HT1080 (cell line): ENCODE measurements around the gene PCNX2. TPM values are rescaled to one million over a fixed set of nuclear protein-coding genes. Genes with fewer than 3 reads are reported as not detected.
"Not testable (repeated sequence)": the region's sequence is repeated elsewhere in the genome, so short reads cannot be mapped to it uniquely, and the experiment has no call there.

Experiments used
- DNase-seq: peaks from one replicate; pipeline ENCODE4 v3.0.0-alpha.2; 2015; ENCODE audit warnings: low read depth
- total RNA-seq: library from RNA; depleted of rRNA; stranded (reverse); fragments of >200 nt; shearing (Covaris generic); gene quantifications from 2 replicates; pipeline ENCODE4 v1.2.3, GENCODE V29; 2014

PCNX2 gene
- total RNA-seq, 1 experiment from 2014 or later, result 10.5 TPM

GRCh38 chr1:233022246-233022645 lies 273.3 kb downstream of the PCNX2 start:
- DNase-seq, result no peak

DNA sequence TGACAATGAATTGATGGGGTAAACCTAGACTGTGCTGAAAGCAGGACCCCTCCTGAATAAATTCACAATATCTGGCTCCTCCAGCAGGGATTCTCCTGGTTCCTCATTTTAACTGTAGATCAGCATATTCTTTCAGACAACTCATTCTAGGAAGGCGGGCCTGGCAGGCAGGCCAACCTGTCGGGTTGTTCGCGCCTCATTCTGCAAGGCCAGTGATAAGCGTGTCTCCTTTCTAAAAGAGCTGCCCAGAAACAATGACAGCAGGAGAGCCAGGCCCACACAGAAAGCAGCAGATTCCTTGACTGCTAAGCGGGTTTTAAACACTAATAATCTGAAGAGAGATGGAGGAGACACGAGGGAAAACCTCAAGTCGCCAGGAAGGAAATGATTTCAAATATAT lies 275.1 kb downstream of the PCNX2 start:
- DNase-seq, result no peak

GRCh38 chr1:233019778-233020325 lies 275.7 kb downstream of the PCNX2 start:
- DNase-seq, result no peak

DNA sequence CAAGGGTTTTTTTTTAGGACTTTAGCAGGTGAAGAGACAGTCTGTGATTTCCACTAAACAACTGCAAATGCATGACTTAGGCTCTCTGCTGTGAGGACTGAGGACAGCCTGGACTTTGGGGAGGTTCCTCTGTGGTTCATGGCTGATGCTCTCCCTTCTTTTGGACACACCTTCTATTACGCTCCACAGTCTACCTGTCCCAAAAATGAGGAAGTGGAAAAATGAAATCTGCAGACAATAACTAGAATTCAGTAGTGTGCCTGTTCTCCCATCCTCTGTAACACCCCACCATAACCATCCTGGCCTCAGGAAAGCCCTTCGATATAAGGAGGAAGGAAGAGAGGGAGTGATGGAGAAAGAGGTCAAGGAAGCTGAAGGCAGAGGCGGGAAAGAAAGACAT lies 276.4 kb downstream of the PCNX2 start:
- DNase-seq, result no peak

GRCh38 chr1:233016798-233017197 lies 278.7 kb downstream of the PCNX2 start:
- no peak for DNase-seq

GRCh38 chr1:233015965-233016364 lies 279.6 kb downstream of the PCNX2 start:
- no peak for DNase-seq

- no peak for DNase-seq
These were observed 283.5 kb downstream of the PCNX2 start for GRCh38 chr1:233012021-233012420.

GRCh38 chr1:233010146-233010545 lies 285.4 kb downstream of the PCNX2 start:
- DNase-seq, result peak; percentile 22

GRCh38 chr1:233006541-233006973 lies 289.0 kb downstream of the PCNX2 start:
- DNase-seq, result no peak

- no peak for DNase-seq
These were observed 289.4 kb downstream of the PCNX2 start for GRCh38 chr1:233006108-233006507.

DNA sequence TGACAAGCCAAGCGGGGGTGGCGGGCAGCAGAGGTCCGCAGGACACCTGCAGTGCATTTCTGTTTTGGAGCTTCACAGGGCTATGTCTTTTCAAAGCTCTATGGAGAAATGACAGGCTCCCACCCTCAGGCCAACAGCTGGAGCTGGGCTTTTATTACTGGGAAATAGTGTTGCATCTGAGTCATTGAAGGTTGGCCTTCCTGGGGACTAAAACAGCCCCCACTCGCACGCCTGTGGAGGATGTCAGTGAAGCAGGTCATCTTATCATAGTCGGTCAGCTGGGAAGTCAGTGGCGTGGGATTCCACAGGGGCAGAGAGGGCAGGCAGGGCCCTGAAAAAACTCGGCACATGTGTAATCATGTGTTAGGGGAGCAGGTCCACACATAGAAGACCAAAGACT lies 289.8 kb downstream of the PCNX2 start:
- peak; percentile 37 for DNase-seq

DNA sequence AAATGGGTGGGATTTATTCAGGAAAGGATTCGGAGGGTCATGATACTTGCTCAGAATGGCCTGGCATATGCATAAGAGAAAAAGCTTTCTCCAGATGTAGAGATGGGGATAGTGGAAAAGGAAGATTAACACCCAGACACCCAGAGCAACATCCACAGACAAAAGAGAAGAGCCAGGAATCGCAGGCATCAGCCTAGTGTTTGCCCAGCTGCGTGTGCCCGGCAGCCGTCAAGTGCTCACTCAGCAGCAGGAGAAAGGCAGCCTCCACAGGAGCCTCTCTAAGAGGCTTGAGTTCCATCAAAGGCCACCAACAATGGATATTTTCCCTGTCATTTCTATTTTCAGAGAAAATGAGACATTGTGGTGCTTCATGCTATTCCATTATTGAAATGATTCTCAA lies 290.4 kb downstream of the PCNX2 start:
- DNase-seq, result no peak

- no peak for DNase-seq
These were observed 291.1 kb downstream of the PCNX2 start for GRCh38 chr1:233004451-233004850.

DNA sequence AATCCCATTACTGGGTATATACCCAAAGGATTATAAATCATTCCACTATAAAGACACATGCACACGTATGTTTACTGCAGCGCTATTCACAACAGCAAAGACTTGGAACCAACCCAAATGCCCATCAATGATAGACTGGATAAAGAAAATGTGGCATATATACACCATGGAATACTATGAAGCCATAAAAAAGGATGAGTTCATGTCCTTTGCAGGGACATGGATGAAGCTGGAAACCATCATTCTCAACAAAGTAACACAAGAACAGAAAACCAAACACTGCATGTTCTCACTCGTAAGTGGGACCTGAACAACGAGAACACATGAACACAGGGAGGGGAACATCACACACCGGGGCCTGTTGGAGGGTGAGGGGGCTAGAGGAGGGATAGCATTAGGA lies 291.9 kb downstream of the PCNX2 start:
- DNase-seq, result not testable (repeated sequence)

GRCh38 chr1:232999956-233000625 lies 295.4 kb downstream of the PCNX2 start:
- no peak for DNase-seq

DNA sequence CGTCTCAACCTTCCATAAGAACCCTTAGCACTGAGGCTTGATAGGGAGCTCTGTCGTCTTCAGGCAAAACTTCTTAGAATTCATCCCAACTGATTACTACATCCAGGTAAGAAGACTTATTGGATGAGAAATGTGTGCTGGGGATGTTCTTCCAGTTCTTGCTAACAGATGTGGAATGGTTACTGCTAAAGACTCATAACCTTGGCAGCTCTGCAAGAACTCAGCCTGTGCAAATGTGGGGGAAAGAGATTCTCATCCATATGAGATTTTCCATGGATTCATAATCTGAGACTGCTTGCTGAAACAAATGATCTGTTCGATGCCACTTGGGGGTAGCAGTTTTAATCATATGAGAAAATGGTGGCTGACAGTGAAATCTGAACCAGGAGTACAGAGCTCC lies 296.9 kb downstream of the PCNX2 start:
- DNase-seq, result no peak

DNA sequence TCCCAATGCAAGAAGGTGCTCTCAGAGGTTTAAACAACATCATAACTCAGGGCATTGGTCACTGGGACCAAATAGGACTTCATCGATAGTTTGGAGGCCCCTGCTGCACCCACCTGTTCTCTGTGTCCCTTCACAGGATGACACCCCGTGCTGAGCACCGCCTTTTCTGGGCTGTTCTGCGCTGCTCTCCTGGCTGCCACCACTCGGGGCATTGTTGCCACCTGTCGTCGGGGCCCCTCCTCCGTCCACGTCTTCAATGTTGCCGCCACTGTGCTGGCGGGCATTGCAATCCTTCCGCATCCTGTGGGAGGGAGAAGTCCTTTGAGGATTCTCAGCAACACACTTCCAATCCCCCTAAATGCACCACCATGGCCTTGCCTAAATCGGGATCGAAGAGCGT lies 297.4 kb downstream of the PCNX2 start:
- no peak for DNase-seq

- no peak for DNase-seq
These were observed 299.4 kb downstream of the PCNX2 start for GRCh38 chr1:232996143-232996542.

DNA sequence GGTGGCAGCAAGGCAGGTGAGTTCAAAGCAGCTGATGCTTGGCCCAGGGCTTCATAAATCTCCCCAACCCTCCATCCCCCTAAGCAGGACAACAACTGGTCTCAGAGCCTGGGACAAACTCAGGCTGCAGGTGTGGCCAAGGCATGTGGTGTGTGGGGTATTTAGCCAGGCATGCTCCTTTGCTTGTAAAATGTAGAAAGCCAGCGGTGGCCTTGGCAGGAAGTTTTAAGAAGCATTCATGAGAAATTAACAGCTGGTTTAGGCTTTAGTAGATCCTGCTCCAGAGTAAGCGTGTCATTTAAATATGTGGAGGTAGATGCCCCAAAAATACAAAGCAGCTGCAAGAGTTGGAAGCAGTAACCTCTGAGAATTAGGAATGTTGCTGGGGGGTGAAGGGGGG lies 300.3 kb downstream of the PCNX2 start:
- DNase-seq, result no peak

- no peak for DNase-seq
These were observed 302.0 kb downstream of the PCNX2 start for GRCh38 chr1:232993555-232993954.

- DNase-seq, result no peak
These were observed 303.3 kb downstream of the PCNX2 start for GRCh38 chr1:232992227-232992626.

- DNase-seq, result no peak
These were observed 304.3 kb downstream of the PCNX2 start for GRCh38 chr1:232991238-232991637.
